Thyroid gland (tissue), 4 donors: ENCODE results near the gene HOXA3. TPM values are rescaled to one million over a fixed set of nuclear protein-coding genes. Genes with fewer than 3 reads are reported as not detected.

ENCODE experiments used
- DNase-seq, 2 donors: peaks; one replicate each; pipeline ENCODE4 v3.0.0-alpha.2; 2019
- H3K27ac ChIP-seq, 3 donors: fragments of 200-600 bp; sonication (generic); 1 replicate in 2 of 3; 2 replicates in 1 of 3; pipeline ENCODE4 v1.5.1; 2016 to 2019; ENCODE audit warnings: mild to moderate bottlenecking in 1 of 3, moderate library complexity in 1 of 3
- H3K27me3 ChIP-seq: fragments of 200-600 bp; sonication (generic); one replicate; pipeline ENCODE4 v1.5.1; 2019
- H3K36me3 ChIP-seq, 2 donors: fragments of 200-600 bp; sonication (generic); one replicate each; pipeline ENCODE4 v1.5.1; 2016 to 2019
- H3K4me1 ChIP-seq, 2 donors: fragments of 200-600 bp; sonication (generic); one replicate each; pipeline ENCODE4 v1.5.1; 2017 to 2019
- H3K4me3 ChIP-seq, 3 donors: fragments of 200-600 bp; sonication (generic); replicated peaks in 1 of 3; 1 replicate in 2 of 3; 2 replicates in 1 of 3; pipeline ENCODE4 v1.5.1; 2016; ENCODE audit warnings: mild to moderate bottlenecking in 1 of 3
- H3K9me3 ChIP-seq: fragments of 200-600 bp; sonication (generic); one replicate; pipeline ENCODE4 v1.5.1; 2017
- POLR2A ChIP-seq, 2 donors: fragments of 450-650 bp; IDR thresholded peaks; one replicate each; pipeline ENCODE4 v1.6.1; 2017; ENCODE audit warnings: antibody characterized with exemption in 2 of 2, mild to moderate bottlenecking in 2 of 2, moderate library complexity in 1 of 2
- WGBS, 2 donors: methylation state at CpG; one replicate each; pipeline ENCODE4 v1.1.5; 2017; 5-methylcytosine and 5-hydroxymethylcytosine counted together
- intact Hi-C: fragments of 100-400 bp; cut with DNase I; formaldehyde crosslinking; loops from one replicate; pipeline ENCODE4 v1.15.1; 2023
- total RNA-seq, 4 donors: library from RNA; depleted of rRNA; stranded (reverse); fragments of >200 nt; gene quantifications; one replicate each; pipeline ENCODE4 v1.2.3, GENCODE V29; 2016
- TF ChIP-seq, protein P1 (sequence below), 6 experiments: fragments of 200-600 bp in 3 of 6; fragments of 450-650 bp in 3 of 6; sonication (generic) in 3 of 6; IDR thresholded peaks; one replicate each; pipeline ENCODE4 v1.5.1; 2016 to 2019; ENCODE audit warnings: antibody characterized with exemption in 6 of 6, mild to moderate bottlenecking in 2 of 6, inconsistent platforms in 1 of 6, moderate library complexity in 1 of 6

The HOXA3 gene
- total RNA-seq, 4 donors from 2014 or later, result 0.94 to 6.1 (median 1.9) TPM

DNA sequence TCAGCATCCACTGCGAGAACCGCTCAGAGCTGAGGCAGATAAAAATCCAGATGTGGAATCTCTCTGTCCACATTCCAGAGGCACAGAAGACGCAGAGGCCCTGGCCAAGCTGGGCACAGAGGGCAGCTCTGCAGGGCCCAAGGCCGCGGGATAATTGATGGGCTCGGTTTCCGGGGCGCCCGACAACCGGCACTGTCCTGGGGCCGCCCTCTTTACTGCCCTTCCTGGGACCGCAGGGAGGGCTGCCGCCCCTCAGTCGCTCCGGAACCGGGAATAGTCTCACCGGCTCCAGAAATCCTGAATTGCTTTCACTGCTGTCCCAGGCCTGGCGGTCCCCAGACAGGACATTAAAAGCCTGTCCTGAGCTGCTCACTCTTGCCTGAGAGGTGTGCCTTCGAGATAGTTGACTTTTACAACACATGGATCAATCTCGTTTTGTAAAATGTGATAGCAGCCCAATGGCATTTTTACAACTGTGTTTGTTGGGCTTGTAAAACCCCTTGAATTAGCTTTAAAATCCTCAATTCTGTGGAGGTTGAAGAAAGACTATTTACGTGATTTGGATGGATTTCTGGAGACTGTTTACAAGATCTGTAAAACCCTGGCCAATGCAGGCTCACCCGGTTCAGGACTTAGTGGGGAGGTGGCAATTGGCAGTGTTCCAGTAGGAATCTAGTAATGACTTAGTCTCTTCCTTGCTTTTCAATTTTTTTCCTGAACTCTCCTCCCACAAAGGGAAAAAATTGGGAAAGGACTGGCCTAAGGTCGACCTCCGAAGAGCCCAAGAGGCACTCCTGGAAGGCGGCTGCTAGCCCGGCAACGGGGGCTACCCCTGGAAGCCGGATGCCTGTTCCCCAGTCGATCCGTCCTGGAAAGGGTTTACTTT, 3.4 kb downstream of the HOXA3 start:
- TF ChIP-seq, protein P1, sequence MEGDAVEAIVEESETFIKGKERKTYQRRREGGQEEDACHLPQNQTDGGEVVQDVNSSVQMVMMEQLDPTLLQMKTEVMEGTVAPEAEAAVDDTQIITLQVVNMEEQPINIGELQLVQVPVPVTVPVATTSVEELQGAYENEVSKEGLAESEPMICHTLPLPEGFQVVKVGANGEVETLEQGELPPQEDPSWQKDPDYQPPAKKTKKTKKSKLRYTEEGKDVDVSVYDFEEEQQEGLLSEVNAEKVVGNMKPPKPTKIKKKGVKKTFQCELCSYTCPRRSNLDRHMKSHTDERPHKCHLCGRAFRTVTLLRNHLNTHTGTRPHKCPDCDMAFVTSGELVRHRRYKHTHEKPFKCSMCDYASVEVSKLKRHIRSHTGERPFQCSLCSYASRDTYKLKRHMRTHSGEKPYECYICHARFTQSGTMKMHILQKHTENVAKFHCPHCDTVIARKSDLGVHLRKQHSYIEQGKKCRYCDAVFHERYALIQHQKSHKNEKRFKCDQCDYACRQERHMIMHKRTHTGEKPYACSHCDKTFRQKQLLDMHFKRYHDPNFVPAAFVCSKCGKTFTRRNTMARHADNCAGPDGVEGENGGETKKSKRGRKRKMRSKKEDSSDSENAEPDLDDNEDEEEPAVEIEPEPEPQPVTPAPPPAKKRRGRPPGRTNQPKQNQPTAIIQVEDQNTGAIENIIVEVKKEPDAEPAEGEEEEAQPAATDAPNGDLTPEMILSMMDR (IDR thresholded peaks at IDR 0.05), result no peak
- WGBS, 2 donors, result 26 to 33% methylated on average over 15 to 30 of the region's 30 CpGs
- H3K27me3 ChIP-seq, result peaks cover 91% of the 10 kb centered on the region
- no peak for DNase-seq
- H3K4me3 ChIP-seq, result no peak overlapping the region
- H3K27ac ChIP-seq, result no peak overlapping the region
- intact Hi-C loops, result no loop called here
- no peaks in the 10 kb centered on the region for H3K9me3 ChIP-seq
- no peaks in the 10 kb centered on the region for H3K36me3 ChIP-seq
- H3K4me1 ChIP-seq, result peaks cover 15 to 23% of the 10 kb centered on the region in 2 donors

DNA sequence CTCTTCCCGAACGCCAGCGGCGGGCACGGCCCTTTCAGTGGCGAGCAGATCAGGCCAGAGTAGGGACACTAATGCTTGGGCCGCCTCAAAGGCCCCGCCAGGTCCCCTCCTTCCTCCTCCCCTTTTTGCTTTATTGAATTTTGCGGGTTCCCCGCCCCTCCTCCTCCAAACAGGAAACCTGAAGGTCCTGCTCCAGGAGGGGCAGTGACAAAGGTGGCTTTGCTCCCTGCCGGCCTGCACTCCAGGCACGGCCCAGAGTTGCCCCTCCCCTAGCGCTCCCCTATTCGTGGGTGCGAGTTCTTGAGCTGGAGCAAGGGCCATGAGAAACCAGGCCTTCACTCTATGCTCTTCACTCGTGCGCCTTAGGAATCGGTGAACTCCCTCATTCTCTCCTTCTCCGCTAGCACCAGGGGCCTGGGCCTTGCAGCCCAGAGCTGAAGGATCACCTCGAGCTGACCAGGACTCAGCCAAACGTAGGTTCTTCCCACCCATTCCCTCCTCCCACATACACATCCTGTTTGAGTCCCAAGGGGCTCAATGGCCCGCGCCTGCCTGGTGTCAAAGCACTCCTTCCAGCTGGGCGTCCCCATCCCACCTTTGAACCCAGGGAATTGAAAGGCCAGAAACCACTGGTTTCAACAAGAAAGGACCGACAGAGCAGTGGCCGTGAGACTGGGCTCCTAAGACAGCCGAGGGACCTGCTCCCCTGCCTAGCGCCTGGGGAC, 4.2 kb downstream of the HOXA3 start:
- TF ChIP-seq POLR2A (IDR thresholded peaks at IDR 0.05), result no peak
- TF ChIP-seq, protein P1 (IDR thresholded peaks at IDR 0.05), result no peak
- no peaks in the 10 kb centered on the region for H3K9me3 ChIP-seq
- no peak overlapping the region for H3K27ac ChIP-seq
- 20 to 22% methylated on average over 18 to 28 of the region's 28 CpGs for WGBS, 2 donors
- no peak for DNase-seq
- peaks cover 15 to 27% of the 10 kb centered on the region in 2 donors for H3K4me1 ChIP-seq
- intact Hi-C loops, result no loop called here
- H3K4me3 ChIP-seq, result no peak overlapping the region
- no peaks in the 10 kb centered on the region for H3K36me3 ChIP-seq
- peaks cover 89% of the 10 kb centered on the region for H3K27me3 ChIP-seq

DNA sequence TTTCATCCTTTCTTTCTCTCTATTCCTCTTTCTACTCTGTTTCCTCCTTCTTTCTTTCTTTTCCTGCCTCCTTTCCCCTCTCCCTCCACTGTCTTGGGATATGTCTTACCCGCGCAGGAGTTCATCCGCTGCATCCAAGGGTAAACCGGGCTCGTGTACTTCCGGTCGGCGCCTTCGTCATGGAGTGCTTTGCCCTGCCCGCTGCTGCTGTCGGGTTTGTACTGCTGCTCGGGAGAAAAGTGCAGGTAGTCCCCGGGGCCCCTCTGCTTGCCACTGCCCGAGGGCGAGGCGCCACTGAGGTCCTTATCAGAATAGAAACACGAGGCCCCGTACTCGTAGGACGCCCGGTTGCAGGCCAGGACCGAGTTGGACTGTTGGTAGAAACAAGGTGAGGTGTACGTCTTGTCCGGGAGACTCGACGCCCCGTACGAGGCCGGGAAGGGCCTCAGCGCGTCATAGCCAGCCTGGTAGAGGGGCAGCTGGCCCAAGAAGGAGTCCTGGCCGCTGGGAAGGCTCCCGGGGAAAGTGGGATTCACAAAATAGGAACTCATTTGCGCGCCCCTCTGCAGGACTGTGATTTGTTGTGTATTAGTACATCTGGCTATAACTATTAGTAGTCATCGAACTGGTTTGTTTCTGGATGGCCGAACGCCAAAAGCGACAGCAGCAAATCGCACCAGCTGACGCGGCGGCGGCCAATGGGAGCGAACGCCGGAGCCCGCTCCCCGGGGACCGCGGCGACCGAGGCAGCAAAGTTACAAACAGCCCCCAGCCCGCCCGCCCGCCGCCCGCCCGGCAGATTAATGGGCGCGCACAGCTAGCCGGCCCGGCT, 5.0 kb downstream of the HOXA3 start, which contains the start of gene HOXA6:
Gene HOXA6, minus strand, starts transcription at position 576 of the 832 bp plus-strand sequence. Its CDS starts 25 bp downstream, at position 551.
- H3K4me1 ChIP-seq, result peaks cover 23 to 29% of the 10 kb centered on the region in 2 donors
- DNase-seq, result no peak
- peaks cover 89% of the 10 kb centered on the region for H3K27me3 ChIP-seq
- H3K36me3 ChIP-seq, result no peaks in the 10 kb centered on the region
- H3K4me3 ChIP-seq, result no peak within 1 kb of the TSS
- 15 to 19% methylated on average over 39 to 53 of the region's 63 CpGs for WGBS, 2 donors
- H3K9me3 ChIP-seq, result no peaks in the 10 kb centered on the region
- intact Hi-C loops, result no loop called here
- TF ChIP-seq, protein P1 (IDR thresholded peaks at IDR 0.05), result no peak
- no peak for TF ChIP-seq POLR2A (IDR thresholded peaks at IDR 0.05)
- no peak within 1 kb of the TSS for H3K27ac ChIP-seq

DNA sequence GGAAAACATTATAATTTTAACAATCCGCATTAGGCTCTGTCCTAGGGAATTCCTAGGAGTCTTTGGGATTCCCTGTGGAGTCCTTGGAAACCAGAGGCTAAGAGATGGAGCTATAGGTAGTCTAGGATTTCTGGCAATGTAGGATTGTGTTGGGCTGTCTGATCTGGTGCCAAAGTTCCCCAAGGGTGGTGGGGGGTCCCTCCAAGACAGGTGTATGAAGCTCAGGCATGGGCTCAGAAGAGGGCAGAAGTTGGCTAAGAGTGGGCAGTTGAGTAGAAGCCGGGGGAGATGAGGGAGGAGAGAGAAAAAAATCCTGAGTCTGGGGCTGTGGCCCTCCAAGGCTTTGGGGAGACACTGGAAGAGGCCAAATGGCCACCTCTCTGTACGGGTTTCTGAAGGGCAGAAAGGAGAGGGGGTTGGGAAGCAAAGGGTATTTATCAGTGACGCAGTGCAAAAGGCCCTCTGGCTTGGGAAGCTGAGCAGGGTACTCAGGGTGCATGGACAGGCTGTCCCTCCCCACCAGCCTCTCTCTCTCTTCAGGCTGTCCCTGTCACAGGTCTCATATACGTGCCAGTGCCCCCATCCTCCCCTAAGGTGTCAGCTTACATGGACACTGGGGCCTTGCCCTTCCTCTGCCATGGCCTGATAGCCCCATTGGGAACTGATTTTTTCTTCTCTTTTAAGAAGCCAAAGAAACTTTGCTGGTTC, 5.7 kb downstream of the HOXA3 start:
- intact Hi-C loops, result no loop called here
- H3K36me3 ChIP-seq, result no peaks in the 10 kb centered on the region
- peaks cover 89% of the 10 kb centered on the region for H3K27me3 ChIP-seq
- peaks cover 23 to 30% of the 10 kb centered on the region in 2 donors for H3K4me1 ChIP-seq
- TF ChIP-seq, protein P1 (IDR thresholded peaks at IDR 0.05), result no peak
- TF ChIP-seq POLR2A (IDR thresholded peaks at IDR 0.05), result no peak
- H3K27ac ChIP-seq, result no peak overlapping the region
- WGBS, 2 donors, result 38 to 61% methylated on average over 5 of the region's 5 CpGs
- H3K9me3 ChIP-seq, result no peaks in the 10 kb centered on the region
- DNase-seq, result no peak
- H3K4me3 ChIP-seq, result no peak overlapping the region
